ENCODE data around the gene NEK1.
"Not testable (repeated sequence)": the region's sequence is repeated elsewhere in the genome, so short reads cannot be mapped to it uniquely, and the experiment has no call there.

NEK1 gene

DNA sequence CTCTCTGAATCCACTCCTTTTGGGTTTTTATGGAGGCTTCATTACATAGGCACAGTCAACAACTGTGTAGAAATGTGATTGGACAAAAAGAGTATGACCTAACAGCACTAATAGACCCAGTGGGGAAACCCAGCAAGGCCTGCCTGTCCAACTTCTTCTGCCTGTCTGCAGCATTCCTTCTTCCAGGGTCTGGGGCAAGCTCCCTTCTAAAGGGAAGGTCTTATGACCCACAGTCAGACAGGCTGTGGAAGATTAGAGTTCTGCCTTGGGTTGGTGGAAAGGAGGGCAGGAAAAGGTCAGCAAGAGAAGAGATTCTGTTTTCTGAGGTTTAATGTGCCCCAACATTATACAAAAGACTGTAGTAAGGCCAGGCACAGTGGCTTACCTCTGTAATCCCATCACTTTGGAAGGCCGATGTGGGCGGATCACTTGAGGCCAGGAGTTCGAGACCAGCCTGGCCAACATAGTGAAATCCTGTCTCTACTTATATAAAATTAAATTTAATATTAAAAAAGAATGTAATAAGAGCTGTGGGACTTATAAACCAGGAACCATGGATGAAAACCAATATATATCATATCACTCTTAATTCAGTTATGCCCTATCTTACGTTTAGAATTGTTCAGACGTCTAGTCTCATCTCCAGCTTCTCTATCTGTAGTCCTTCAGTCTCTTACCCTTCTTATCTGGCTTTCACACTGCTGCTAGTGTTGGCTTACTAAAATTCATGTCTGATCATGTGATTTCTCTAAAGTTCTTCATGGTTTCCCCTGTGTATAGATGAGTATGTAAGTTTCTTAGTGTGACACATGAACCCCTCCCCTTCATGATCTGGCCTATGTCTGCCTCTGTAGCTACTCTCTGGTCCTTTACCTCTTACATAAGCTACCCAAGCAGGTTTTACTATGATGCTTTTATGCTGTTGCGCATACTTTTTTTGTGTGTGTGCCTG, 14.2 kb upstream of the NEK1 start:
- DNase-seq: no peak

- DNase-seq: no peak
Measured at GRCh38 chr4:169625886-169626285, 13.5 kb upstream of the NEK1 start.

- DNase-seq: not testable (repeated sequence)
Measured at GRCh38 chr4:169624012-169624411, 11.6 kb upstream of the NEK1 start.

- DNase-seq: no peak
Measured at GRCh38 chr4:169622566-169622965, 10.2 kb upstream of the NEK1 start.

DNA sequence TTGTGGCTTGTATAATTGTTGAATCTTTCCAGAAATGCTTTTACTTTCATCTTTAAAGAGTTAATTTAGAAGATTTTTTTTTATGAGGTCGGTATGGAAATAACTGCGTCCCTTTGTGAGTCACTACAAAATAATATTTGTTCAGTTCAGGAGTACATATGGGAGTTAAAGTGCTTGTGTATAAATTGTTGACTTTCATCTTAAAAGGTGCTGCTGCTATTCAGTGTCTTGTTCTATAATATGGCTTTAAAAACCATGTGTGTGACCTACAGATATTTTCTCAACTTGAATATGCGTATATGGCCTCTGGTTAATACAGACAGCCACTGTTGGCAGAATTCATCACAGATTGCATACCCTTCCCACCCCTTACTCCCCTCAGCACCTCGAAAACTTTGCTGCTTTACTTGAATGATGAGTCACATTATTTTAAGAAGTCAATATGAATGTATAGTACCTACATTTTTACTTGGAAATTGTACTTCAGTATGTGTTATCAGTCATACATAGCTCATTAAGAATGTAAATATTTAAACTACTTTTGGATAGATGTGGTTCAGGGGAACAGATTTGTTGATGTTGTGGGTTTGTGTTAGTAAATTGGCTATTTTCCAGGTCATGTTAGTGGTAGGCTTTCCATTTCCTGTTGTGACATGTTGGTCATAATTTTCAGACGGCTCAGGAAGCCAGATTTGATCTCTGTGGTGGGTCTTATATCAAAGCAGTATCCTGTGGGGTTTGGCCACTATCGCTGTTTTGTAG, 9.5 kb upstream of the NEK1 start:
- DNase-seq: no peak

- DNase-seq: peak in 1 of 2 experiments; percentile 38
Measured at GRCh38 chr4:169620880-169621248, 8.5 kb upstream of the NEK1 start.

DNA sequence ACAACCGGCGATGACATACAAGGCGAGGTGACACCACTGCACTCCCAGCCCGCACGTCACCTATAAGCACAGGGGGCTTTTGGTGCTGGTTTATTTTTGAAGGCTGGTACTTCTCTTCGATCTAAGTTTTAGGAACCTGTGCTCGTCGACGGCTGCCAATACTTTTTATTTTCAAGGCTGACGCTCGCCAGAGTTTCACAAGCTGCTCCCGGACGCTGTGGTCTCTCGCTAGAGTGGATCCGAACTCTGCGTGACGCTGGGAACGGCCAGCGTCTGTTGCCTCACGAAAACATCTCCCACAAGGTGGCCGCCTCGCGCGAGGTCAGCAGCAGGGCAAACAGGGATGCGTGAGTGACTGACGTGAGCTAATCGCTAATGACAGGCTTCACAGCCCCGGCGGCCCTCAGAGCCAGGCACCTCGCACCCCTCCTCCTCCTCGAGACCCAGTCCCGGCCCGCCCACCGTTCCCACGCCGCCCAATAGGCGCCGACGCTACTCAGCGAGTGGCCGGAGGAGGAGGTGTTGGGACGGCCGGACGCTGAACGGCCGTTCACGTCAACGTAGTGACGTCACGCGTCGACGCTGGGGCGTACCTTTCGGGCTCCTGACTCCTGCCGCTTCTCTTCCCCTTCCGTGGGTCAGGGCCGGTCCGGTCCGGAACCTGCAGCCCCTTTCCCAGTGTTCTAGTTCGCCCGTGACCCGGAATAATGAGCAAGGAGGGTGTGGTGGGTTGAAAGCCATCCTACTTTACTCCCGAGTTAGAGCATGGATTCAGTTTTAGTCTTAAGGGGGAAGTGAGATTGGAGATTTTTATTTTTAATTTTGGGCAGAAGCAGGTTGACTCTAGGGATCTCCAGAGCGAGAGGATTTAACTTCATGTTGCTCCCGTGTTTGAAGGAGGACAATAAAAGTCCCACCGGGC, 7.8 kb upstream of the NEK1 start, which contains the start of gene CLCN3:
Gene CLCN3, plus strand, starts transcription at position 621 of the 922 bp plus-strand sequence. CDS start 15,351 bp downstream, outside the sequence.
- DNase-seq: peak; percentile 93 to 95

DNA sequence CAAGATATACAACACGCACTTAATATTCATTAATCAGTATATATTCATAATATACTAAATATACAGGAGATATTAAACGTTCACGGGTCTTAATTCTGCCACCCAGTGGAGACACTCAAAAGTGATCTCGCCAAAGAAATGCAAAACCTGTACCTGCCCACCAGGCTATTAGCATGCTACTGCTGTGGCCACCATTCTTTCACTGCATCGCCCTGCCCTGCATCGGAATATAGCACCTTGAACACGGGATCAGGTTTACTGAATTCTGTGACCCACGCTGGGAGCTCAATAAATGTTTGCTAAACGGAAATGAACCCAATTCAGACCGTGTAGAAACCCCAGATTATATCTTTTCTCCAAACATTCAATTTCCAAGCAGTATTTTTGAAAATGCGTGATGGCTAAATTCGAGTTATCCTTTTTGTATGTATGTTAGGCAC, 7.2 kb upstream of the NEK1 start:
- DNase-seq: peak; percentile 48 to 56

DNA sequence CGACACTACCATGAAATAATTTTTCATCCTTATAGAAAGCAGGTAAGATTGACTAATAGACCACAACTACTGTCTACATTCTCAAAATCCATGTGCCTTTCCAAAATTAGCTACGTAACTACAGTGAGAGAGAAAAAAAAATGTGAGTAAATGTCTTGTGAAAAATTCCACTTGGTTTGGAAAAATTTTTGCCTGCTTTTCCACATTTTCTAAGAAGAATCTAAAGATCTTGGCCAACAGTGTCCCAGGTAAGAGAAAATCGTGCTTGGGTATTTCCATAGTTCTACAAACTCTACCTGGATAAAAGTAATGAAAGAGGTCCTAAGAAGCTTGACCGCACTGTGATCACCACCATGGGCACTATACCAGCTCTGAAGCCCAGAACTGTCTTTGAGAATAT, 6.6 kb upstream of the NEK1 start:
- DNase-seq: no peak

DNA sequence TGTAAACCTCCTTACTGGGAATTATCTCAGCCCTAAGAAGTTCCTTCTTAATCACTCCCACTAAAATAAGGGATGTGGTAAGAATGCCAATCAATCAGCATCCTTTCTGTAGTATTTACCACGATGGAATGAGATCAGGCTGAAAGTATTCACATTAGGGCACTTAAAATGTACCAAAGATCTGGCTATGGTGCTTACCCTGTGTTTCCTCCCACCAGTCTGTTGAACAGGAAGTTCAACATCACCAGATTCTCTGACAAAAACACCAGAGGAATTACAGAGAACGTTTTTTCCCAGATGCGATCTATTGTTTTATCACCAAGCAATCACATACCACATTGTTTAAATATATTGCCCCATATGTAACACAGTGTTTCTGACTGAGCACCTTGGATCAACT, 5.9 kb upstream of the NEK1 start:
- no peak for DNase-seq

DNA sequence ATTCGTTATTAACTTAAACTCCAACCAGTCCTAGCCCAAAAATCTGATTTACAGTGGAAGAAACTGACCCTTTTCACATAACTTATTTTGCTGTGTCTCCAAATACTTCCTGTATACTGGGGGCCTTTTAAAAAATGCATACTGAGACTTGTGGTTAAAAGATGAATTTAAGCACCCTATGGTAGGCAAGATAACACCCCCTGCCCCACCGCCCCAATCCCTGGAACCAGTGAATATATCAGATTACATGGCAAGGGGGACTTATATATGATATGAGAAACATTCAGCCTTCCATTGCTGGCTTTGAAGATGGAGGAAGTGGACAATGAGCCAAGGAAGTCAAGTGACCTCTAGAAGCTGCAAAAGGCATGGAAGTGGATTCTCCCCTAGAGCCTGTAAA, 4.9 kb upstream of the NEK1 start:
- DNase-seq: no peak

GRCh38 chr4:169616846-169617245, 4.5 kb upstream of the NEK1 start:
- no peak for DNase-seq

DNA sequence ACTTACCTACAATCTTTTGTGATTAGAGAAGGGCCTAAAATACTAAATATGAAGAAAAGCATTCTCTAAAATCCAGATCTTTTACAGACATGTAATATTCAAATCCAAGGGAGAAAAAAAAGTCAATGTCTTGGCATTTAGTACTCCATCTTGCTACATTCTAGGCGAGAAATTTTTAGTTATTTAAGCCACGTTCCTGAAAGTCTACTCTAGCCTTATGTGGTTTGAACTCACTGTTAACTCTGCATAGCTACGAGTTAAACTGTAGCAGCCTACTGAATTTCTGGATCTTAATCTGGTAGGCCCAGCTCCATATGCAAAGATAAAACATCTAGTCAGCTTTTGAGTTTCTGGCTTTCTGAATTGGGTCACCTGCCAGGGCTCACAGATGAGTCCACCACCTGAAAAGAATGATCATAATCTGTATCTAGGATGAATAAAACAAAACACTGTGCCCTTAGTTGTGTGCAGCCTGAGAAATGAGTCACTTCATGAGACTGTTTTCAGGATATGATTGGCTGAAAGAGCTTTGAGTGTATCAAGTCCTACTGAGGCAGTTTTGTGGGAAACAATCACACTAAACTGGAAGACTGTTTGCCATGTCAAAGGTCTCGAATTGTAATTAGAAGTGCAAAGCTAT, 3.2 kb upstream of the NEK1 start:
- DNase-seq: peak in 1 of 2 experiments; percentile 40

- DNase-seq: peak; percentile 77 to 81
Measured at GRCh38 chr4:169612871-169613859, 782 bp upstream of the NEK1 start.

DNA sequence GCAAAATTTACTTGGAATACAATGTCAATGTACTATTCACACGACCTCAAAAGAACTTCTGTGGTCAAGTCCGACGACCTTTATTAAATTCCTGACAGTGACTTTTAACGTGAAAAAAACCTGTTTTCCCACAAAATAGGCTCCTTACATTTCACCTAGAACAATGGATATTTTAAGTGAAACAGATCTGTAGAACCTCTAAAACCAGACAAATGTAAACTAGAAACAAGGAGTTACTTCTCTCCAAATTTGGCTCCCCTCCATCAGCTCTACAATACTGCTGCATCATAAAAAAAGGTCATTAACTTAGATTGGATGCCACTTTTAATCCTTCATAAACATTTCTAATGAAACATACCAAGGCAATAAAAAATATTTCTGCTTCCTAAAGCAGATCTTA, 1.2 kb downstream of the NEK1 start:
- DNase-seq: no peak

DNA sequence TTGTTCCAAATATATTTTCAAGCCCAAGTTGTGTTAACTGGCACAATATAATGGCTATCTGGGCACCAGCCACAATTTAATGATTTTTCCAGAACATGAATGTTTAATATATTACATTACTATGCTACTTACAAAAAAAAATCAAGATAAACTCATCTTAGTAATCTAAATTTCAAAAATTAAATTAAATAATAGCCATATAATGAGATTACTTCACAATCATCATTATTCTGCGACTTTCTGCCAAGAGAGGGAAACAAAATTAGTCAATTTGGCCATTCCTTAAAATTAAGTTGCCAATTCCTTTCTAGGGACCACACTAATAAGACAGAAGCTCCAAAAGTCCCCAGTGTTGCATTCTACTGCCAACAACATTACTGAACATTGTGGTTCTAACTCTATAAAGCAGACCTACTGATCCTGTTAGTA, 7.5 kb downstream of the NEK1 start:
- no peak for DNase-seq

- no peak for DNase-seq
Measured at GRCh38 chr4:169604131-169604900, 8.1 kb downstream of the NEK1 start.

GRCh38 chr4:169603312-169603711, 9.1 kb downstream of the NEK1 start:
- DNase-seq: no peak

- no peak for DNase-seq
Measured at GRCh38 chr4:169601016-169601771, 11.2 kb downstream of the NEK1 start.
